H54 (cell line): ENCODE results near the gene PHPT1.

Experiments used
- DNase-seq: peaks from one replicate; pipeline ENCODE4 v3.0.0; 2011; ENCODE audit warnings: low spot score, mixed read lengths; ENCODE audit not compliant: insufficient read length
- FAIRE-seq: peaks from 3 replicates; lab custom pipeline; 2011; peaks lifted over from hg19 to GRCh38; lab: Jason Lieb, UNC
- POLR2A ChIP-seq: IDR thresholded peaks from 2 replicates; pipeline ENCODE4 v1.6.1; 2011; ENCODE audit warnings: low read depth, mild to moderate bottlenecking, low read length

Gene PHPT1

DNA sequence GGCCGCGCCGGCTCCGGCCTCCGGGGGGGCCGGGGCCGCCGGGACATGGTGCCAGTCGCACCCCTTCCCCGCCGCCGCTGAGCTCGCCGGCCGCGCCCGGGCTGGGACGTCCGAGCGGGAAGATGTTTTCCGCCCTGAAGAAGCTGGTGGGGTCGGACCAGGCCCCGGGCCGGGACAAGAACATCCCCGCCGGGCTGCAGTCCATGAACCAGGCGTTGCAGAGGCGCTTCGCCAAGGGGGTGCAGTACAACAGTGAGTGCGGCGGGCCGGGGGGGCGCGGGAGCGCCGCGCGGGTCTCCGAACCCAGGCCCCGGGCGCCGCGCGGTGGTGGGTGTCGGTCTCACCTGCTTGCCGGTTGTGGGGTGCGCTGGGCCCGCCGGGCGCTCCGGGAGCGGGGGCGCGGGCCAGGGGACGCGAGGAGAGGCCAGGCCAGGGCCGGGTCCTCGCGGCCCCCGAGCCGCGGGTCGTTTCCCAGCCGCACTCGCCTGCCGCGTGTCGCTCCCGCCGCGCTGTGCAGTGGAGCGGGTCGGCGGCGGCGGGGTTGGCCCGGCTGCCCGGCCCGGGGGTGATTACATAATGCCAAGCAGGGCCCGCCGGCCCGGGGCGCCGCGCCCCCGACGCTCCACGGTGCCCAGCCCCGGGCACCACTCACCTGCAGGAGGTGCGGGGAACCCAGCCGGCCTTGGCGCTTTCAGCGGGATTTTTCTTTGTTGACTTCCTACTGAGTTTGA, 41.0 kb upstream of the PHPT1 start:
- DNase-seq (peak; percentile 68), FAIRE-seq (no peak)
- no peak for TF ChIP-seq POLR2A

DNA sequence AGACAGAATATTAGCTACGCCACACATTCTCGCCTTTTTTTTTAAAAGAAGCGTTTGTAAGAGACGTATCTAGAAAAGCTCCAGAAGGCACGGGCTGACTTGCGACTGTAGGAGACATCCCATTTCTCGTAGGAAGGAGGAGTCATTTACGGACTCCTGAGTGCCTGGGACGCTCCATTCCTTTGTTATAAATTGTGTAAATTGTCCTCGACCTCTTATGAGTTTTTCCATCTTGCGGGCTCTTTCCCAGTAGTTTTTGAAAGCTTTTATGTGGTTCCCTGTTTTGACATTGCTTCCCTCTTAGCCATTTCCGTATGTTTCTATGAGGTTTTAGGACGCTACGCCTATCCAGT, 40.4 kb upstream of the PHPT1 start:
- TF ChIP-seq POLR2A = no peak
- DNase-seq = peak; percentile 72
- no peak for FAIRE-seq

DNA sequence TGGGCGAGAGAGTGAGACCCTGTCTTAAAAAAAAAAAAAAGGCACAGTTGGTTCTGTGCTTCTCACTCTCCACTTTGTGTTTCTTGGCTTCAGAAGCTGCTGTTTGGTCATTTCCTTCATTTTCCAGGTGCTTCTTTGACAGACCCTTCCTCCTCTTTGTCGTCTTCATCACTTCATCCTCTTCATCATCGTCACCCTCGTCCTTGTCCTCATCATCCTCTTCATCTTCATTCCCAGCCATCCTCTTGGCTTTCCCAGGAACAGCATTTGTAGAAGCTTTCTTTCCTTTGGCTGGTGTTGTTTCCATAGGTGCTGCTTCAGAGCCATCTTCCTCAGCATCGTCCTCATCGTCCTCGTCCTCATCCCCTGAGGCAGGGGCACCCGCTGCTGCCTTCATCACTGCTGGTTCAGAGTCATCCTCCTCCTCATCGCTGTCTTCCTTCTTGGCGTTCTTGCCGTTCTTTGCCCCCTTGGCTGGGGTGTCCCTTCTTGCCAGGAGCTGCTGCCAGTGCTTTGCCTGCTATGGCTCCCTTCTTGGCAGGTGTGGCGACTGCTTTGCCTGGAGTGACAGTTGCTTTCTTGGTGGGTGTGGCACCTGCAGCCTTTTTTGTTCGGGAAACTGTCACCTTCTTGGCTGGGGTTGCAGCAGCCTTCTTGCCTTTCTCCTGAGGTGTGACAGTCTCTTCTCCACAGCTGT, 34.3 kb upstream of the PHPT1 start:
- FAIRE-seq = no peak
- no peak for DNase-seq
- no peak for TF ChIP-seq POLR2A

DNA sequence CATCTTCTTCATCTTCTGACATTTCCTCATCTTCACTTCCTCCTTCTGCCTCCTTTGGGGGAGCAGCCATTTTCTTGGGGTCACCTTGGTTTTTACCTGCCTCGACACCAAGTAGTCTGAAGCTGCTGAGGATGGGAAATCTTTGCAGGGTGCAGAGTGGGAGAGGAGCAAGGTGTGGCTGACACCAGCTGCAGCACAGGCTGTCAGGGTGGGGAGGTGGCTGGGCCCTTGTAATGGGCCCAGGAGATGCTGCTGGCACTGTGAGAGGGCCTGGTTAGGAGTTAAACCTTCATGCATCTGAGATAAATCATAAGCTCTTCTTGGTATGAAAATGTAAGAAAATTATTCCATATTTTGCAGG, 33.8 kb upstream of the PHPT1 start:
- no peak for TF ChIP-seq POLR2A

DNA sequence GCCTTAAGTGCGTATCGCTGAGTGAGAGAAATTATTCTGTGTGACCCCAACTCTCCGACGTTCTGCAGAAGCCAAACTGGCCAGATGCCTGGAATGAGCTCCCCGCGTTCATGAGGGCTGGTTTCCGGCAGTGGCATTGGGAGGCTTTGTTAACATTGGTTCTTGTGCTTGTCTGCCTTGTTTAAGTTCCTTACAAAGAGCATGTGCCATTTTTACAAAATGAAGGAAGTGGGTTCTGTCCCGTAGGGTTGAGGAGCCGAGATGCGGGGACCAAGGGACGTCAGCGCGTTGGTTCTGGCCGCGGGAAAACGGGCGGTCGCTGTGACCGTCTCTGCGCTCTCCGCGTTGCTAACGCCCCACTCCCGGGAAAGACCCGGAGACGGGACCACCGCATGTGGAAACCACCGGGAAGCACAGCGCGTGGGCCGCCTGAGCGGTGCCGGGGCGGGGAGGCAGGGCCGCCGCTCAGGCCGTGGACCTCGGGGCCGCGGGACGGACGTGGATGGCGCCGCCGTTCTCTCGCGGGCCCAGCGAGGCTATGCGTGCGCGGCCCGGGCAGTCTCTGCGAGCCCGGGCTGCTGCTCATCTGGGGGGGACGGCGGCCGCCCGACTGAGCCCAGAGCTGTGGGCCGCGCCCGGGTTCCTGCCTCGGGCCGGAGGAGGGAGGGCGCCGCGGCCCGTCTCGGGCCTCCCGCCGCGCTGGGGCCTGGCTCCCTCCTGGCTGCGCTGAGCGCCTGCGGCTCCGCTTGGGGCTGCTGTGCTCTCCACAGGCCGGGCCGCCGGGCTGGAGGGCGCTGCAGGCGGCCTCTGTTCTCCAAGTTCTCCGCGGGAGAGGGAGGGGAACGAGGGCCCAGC, 28.0 kb upstream of the PHPT1 start:
- DNase-seq (no peak), FAIRE-seq (no peak)
- TF ChIP-seq POLR2A = no peak

More for the DNA sequence above, 33.8 kb upstream of the PHPT1 start:
- DNase-seq (no peak), FAIRE-seq (no peak)

DNA sequence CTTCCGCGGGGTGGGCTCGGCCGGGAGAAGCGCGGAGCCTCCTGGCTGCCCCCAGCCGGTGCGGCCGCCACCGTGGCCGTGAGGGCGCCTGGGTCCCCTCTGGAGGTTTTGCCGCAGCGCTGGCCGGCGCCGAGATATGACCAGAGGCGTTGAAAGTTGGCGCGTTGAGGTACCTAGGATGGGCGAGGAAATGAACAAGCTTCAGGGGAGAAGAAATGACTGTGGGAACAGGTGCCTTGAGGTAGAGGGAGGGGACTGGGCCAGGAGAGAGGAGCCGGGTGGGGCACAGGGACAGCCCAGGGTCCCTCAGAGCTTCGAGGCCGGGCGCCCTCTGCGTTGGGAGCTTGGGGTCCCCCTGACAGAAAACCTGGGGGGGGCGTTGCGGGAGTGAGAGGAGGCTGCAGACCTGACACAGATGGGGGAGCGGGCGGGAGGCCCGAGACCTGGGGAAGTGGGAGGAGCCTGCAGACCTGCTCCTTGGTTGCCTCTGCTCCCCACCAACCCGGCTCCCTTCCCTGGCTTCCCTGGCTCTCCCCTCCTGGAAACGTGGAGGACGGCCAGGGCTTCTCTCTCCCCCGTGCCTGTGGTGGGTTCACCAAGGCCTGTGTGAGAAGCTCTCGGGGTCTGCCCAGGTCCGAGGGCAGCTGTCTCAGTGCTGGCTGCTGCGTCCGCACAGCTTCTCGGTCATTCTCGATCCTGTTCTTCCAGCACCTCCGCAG, 27.2 kb upstream of the PHPT1 start:
- TF ChIP-seq POLR2A = no peak
- FAIRE-seq (no peak), DNase-seq (no peak)

- FAIRE-seq (no peak), DNase-seq (no peak)
- TF ChIP-seq POLR2A = no peak
These were observed 25.8 kb upstream of the PHPT1 start for GRCh38 chr9:136823136-136824046.

- DNase-seq (no peak), FAIRE-seq (no peak)
- TF ChIP-seq POLR2A = no peak
These were observed 24.5 kb upstream of the PHPT1 start for GRCh38 chr9:136824496-136825225.

DNA sequence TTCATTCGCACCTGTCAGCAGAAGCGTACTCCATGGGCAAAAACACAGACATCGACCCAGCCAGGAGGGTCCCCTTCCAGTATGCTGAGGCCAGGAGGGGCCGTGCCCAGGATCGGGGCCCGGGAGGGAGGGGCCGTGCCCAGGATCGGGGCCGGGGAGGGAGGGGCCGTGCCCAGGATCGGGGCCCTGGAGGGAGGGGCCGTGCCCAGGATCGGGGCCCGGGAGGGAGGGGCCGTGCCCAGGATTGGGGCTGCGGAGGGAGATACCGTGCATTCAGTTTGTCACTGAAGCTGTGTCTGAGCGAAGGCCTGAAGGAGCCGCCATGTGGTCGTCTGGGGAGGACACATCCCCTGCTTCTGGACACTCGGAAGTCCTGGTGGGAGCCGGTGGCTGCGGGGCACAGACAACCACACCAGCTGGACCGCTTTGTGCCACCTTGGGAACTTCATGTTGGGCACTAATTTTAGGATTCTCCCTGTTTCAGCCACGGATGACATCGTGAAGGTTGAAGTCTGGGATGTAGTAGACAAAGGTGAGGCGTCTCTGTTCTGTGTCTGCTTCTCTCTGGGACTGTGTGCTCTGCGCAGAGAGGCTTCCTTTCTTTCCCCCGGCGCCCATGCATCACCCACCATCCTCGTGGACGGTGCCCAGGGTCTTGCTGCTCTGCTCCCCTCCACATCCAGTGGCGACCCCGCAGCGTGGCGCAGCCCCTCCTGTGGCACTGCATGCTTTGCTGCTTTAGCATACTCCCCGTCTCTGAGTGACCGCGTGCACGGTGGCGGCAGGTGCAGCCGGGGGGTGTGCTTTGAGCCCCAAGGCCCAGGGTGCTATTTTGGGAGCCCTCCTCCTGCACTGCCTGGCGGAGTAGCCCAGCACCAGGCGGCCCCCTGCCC, 23.7 kb upstream of the PHPT1 start:
- FAIRE-seq = no peak
- no peak for TF ChIP-seq POLR2A

DNA sequence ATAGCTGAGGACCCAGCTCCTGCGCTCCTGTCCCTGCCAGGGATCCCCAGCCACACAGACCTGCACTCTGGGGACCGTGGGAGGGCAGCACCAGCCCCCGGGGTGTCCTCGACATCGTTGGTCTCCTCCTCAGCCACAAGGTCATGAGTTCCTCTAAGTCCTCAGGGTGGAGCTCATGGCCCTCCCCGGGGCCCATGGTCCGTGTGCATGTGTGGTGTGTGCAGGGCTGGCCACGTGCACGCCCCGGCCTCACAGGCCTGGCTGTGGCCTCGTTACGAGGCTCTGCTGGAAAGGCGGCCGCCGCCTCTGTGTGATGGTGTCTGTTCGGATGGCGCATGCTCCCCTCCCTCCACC, 23.0 kb upstream of the PHPT1 start:
- TF ChIP-seq POLR2A = no peak
- no peak for DNase-seq

More for the DNA sequence above, 23.7 kb upstream of the PHPT1 start:
- DNase-seq = no peak

GRCh38 chr9:136826703-136827582, 22.3 kb upstream of the PHPT1 start:
- no peak for DNase-seq
- no peak for FAIRE-seq
- no peak for TF ChIP-seq POLR2A

More for the DNA sequence above, 23.0 kb upstream of the PHPT1 start:
- no peak for FAIRE-seq
